WTC11 (cell line): Measurements from ENCODE around the gene DOC2A.

ENCODE experiments used
- CTCF ChIP-seq: fragments of 200-600 bp; IDR thresholded peaks from 2 replicates; pipeline ENCODE4 v1.8.0; 2022; ENCODE audit warnings: antibody characterized with exemption
- NR3C1 ChIP-seq: sonication (generic); formaldehyde crosslinking; conservative IDR thresholded peaks from 2 replicates; pipeline ENCODE4 v1.8.1; 2023; ENCODE audit warnings: low read depth, mild to moderate bottlenecking, missing genetic modification reagents

DNA sequence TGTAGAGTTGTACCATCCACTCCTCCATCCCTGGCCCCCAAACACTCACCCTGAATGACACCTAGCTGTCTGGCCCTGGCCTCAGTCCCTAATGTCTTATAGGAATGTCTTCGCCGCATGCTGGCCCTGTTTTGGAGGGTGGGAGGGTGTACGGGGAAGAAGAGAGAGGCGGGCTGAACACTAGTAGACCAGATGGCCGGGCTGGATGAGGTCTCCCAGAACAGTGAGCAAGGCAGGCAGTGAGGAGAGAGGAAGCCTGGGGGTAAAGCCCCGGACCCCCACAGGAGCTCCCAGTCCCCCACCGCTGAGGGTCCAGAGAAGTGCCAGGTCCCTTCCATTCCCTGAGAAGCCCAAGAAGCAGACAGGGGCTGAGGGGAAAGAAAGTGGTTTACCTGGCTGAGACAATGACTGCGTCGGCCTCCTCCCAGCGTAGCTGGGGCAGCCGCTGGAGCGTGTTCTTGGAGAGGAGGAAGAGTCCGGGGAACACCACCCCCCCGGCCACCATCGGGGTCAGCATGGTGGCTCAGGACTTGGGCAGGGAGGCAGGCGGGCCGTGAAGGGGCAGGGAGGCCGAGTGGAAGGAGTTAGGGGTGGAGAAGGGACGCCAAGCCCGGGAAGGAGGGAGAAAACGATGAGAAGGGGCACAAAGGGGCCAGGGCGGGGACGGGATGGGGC is 19.3 kb upstream of the DOC2A start:
- TF ChIP-seq CTCF (no peak), NR3C1 (CRISPR knock-in tag) (no peak)
